ENCODE measurements around the gene ETFDH.

GRCh38 chr4:158624889-158625478 lies 47.1 kb upstream of the ETFDH start:
- TF ChIP-seq, protein P1, sequence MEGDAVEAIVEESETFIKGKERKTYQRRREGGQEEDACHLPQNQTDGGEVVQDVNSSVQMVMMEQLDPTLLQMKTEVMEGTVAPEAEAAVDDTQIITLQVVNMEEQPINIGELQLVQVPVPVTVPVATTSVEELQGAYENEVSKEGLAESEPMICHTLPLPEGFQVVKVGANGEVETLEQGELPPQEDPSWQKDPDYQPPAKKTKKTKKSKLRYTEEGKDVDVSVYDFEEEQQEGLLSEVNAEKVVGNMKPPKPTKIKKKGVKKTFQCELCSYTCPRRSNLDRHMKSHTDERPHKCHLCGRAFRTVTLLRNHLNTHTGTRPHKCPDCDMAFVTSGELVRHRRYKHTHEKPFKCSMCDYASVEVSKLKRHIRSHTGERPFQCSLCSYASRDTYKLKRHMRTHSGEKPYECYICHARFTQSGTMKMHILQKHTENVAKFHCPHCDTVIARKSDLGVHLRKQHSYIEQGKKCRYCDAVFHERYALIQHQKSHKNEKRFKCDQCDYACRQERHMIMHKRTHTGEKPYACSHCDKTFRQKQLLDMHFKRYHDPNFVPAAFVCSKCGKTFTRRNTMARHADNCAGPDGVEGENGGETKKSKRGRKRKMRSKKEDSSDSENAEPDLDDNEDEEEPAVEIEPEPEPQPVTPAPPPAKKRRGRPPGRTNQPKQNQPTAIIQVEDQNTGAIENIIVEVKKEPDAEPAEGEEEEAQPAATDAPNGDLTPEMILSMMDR (IDR thresholded peaks at IDR 0.05): peak; percentile 64 to 84 (median 76)
- TF ChIP-seq POLR2A (IDR thresholded peaks at IDR 0.05): no peak
